OCI-LY3 (cell line): Measurements from ENCODE around the gene MSL1.
A peak's percentile ranks its signal among the peaks of the same experiment; 100 is the strongest.

Experiments
- H2AFZ ChIP-seq: fragments of 200-600, 300-600 bp; shearing (Covaris generic); 2 replicates; pipeline ENCODE4 v1.6.0; 2014; ENCODE audit warnings: antibody characterized with exemption, low read depth, low read length
- H3K27ac ChIP-seq: fragments of 200-600, 300-600 bp; sonication (generic); 2 replicates; pipeline ENCODE4 v1.5.1; 2014; ENCODE audit warnings: mild to moderate bottlenecking, low read length, moderate library complexity, mixed read lengths
- H3K27me3 ChIP-seq: fragments of 200-600, 300-600 bp; sonication (generic); 2 replicates; pipeline ENCODE4 v1.6.1; 2014; ENCODE audit warnings: low read depth, low read length, mixed read lengths
- H3K36me3 ChIP-seq: fragments of 200-600, 300-600 bp; sonication (generic); replicated peaks from 2 replicates; pipeline ENCODE3; 2014; ENCODE audit warnings: low read depth, low read length, mixed read lengths
- H3K4me1 ChIP-seq: fragments of 300-600, 200-600 bp; sonication (generic); 2 replicates; pipeline ENCODE4 v1.6.1; 2014; ENCODE audit warnings: low read length, mixed read lengths
- H3K4me2 ChIP-seq: fragments of 200-600, 300-600 bp; sonication (generic); 2 replicates; pipeline ENCODE4 v1.6.1; 2014; ENCODE audit warnings: low read length, mixed read lengths
- H3K4me3 ChIP-seq: fragments of 300-600, 200-600 bp; sonication (generic); 2 replicates; pipeline ENCODE4 v1.5.1; 2014; ENCODE audit warnings: antibody characterized with exemption, mild to moderate bottlenecking, low read length, moderate library complexity
- H3K79me2 ChIP-seq: fragments of 300-600, 200-600 bp; shearing (Covaris generic); 2 replicates; pipeline ENCODE4 v1.6.1; 2014; ENCODE audit warnings: mild to moderate bottlenecking, low read length, mixed read lengths
- H3K9ac ChIP-seq: fragments of 300-600, 200-600 bp; shearing (Covaris generic); 2 replicates; pipeline ENCODE4 v1.6.0; 2014; ENCODE audit warnings: mild to moderate bottlenecking, low read length, moderate library complexity
- H3K9me3 ChIP-seq: fragments of 200-600, 300-600 bp; shearing (Covaris generic); 2 replicates; pipeline ENCODE4 v1.6.1; 2014; ENCODE audit warnings: low read length, mixed read lengths; ENCODE audit not compliant: insufficient read depth
- H4K20me1 ChIP-seq: fragments of 200-600, 300-600 bp; sonication (generic); 2 replicates; pipeline ENCODE4 v1.6.1; 2016; ENCODE audit warnings: low read length, mixed read lengths; ENCODE audit not compliant: insufficient read depth
- EZH2phosphoT487 ChIP-seq: fragments of 200-600 bp; shearing (Covaris generic); IDR thresholded peaks from 2 replicates; pipeline ENCODE4 v1.6.1; 2018; ENCODE audit warnings: antibody characterized with exemption, mixed run types, low read depth
- TF ChIP-seq, protein P1 (sequence below): fragments of 200-600, 300-600 bp; sonication (generic); IDR thresholded peaks from 2 replicates; pipeline ENCODE4 v1.5.1; 2014; ENCODE audit warnings: antibody characterized with exemption, low read length, low read depth

Gene MSL1

DNA sequence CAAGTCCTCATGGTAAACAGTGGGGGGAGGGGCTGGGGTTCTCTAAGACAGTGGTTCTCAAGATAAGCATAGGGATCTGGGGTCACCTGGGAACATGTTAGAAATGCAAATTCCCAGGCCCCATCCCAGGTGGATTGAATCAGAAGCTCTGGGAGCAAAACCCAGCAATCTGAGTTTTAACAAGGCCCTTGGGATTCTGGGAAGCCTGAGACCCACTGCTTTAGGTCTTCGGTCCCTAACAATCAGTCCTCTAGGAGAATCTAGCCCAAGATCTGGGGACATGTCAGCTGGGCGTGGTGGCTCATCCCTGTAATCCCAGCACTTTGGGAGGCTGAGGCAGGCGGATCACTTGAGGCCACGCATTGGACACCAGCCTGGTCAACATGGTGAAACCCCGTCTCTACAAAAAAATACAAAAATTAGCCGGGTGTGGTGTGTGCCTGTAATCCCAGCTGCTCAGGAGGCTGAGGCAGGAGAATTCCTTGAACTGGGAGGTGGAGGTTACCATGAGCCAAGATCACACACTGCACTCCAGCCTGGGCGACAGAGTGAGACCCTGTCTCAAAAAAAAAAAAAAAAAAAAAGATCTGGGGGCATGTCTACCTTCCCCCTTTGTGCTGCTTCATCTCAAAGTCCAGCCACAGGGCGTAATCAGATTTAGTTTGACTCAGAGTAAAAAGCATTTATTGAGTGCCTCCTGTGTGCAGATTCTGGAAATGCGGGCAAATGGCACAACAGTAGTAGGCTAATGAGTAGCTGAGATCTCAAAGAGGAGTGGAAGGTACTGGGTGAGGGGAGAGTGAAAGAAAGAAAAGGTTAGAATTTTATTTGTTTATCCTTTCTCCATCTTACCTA lies 12.6 kb upstream of the MSL1 start:
- Histone ChIP-seq H3K27me3 (peaks cover 10% of the 10 kb centered on the region), H3K9ac (no peak overlapping the region), H4K20me1 (no peaks in the 10 kb centered on the region), H3K4me2 (no peak overlapping the region), H3K4me1 (peaks cover 83% of the 10 kb centered on the region), H3K36me3 (no peaks in the 10 kb centered on the region), H2AFZ (no peak overlapping the region), H3K4me3 (no peak overlapping the region), H3K9me3 (no peaks in the 10 kb centered on the region), H3K79me2 (no peaks in the 10 kb centered on the region), H3K27ac (no peak overlapping the region)
- TF ChIP-seq, protein P1, sequence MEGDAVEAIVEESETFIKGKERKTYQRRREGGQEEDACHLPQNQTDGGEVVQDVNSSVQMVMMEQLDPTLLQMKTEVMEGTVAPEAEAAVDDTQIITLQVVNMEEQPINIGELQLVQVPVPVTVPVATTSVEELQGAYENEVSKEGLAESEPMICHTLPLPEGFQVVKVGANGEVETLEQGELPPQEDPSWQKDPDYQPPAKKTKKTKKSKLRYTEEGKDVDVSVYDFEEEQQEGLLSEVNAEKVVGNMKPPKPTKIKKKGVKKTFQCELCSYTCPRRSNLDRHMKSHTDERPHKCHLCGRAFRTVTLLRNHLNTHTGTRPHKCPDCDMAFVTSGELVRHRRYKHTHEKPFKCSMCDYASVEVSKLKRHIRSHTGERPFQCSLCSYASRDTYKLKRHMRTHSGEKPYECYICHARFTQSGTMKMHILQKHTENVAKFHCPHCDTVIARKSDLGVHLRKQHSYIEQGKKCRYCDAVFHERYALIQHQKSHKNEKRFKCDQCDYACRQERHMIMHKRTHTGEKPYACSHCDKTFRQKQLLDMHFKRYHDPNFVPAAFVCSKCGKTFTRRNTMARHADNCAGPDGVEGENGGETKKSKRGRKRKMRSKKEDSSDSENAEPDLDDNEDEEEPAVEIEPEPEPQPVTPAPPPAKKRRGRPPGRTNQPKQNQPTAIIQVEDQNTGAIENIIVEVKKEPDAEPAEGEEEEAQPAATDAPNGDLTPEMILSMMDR, result peak; percentile 32
- no peak for TF ChIP-seq EZH2phosphoT487

DNA sequence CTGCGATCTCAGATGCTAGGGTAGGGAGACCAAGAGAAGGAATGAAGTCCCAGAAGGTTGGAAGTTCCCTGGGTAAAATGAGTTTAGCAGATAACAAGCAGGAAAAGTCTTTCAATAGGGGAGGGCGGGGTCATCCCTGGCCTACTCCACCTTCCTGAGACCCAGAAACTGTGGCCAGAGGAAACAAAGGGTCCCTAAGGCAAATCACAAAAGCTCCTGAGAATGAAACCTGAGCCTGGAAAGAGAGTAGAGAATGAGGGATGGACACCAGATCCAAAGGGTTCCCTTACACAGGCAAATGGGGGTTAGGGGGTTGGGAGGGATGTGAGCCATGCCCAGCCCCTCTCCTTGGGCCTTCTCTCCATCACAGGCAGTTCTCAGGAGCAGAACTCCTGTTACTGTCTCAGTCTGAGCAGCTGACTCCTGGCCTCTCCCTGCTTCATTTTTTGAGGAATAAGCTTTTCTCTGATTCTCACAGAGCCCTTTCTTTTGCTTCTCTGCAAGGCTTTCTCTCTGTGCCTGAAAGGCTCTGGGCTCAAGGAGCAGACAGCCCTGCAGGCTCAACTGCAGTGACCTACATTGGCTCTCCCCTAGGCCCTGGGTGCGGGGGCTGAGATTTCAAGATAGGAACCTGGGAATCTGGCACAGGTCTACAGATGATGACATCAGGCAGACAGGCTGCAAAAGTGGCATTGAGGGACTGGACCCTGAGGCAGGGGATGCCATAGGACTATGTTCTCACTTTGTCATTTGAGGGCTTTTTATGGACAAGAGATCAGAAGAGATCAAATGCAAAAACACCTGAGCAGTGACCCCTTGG lies 11.5 kb upstream of the MSL1 start:
- H3K4me1 ChIP-seq, result peaks cover 75% of the 10 kb centered on the region
- H3K4me3 ChIP-seq, result no peak overlapping the region
- H3K9ac ChIP-seq, result no peak overlapping the region
- no peaks in the 10 kb centered on the region for H3K36me3 ChIP-seq
- no peak overlapping the region for H3K27ac ChIP-seq
- TF ChIP-seq EZH2phosphoT487, result no peak
- TF ChIP-seq, protein P1, result no peak
- no peaks in the 10 kb centered on the region for H3K79me2 ChIP-seq
- H4K20me1 ChIP-seq, result no peaks in the 10 kb centered on the region
- H3K4me2 ChIP-seq, result no peak overlapping the region
- no peak overlapping the region for H2AFZ ChIP-seq
- H3K9me3 ChIP-seq, result no peaks in the 10 kb centered on the region
- H3K27me3 ChIP-seq, result peaks cover 10% of the 10 kb centered on the region

DNA sequence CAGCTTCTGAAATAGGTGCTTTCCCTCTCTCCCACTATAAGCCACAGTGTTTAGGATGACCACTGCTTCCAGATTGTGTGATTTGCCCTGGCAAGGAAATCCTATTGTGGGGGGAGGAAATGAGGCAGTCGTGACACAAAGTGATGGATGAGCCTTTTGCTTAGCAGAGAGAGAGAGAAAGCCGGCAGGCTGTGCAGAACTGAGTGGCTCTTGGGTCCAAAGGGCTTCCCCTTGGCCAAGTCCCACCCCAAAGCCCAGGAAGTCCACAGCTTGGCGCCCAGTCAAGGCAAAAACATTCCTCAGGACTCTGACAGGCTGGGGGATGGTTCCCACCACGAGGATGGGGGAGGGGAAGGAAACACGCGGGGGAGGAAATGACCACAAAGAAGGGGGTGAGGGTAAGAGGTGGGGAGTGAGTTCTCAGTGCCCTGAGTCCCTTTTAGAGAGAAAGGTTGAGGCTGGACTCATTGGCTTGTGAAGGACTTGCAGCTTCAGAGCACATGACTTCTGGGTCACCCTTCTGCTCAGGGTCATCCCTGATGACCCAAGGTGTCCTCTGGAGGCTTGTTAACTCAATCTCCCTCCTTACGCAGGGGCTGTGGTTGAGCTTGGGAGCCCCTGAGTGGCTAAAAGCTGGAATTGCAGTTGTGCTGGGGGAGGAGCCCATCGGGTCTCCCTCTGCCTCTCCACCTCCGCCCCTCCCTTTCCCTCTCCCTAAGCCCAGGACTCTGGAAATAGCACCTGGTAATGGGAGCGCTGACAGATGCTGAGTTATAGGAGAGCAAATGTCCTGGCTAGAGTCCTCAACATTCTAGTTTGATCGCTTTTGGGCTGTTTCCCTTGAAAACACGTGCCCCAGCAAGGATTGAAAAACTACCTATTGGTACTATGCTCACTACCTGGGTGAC lies 10.3 kb upstream of the MSL1 start:
- peaks cover 3% of the 10 kb centered on the region for H3K27me3 ChIP-seq
- H3K36me3 ChIP-seq, result no peaks in the 10 kb centered on the region
- H4K20me1 ChIP-seq, result no peaks in the 10 kb centered on the region
- H2AFZ ChIP-seq, result peak overlapping the region; percentile 91
- no peaks in the 10 kb centered on the region for H3K9me3 ChIP-seq
- TF ChIP-seq, protein P1, result peak; percentile 81
- no peak for TF ChIP-seq EZH2phosphoT487
- H3K4me3 ChIP-seq, result peak overlapping the region; percentile 64
- peak overlapping the region; percentile 85 for H3K4me2 ChIP-seq
- H3K27ac ChIP-seq, result no peak overlapping the region
- peaks cover 67% of the 10 kb centered on the region for H3K4me1 ChIP-seq
- H3K9ac ChIP-seq, result peak overlapping the region; percentile 46
- H3K79me2 ChIP-seq, result no peaks in the 10 kb centered on the region
